ENCODE results near the gene RBBP7. TPM values are rescaled to one million over a fixed set of nuclear protein-coding genes. Genes with fewer than 3 reads are reported as not detected.
A peak's percentile ranks its signal among the peaks of the same experiment; 100 is the strongest.

RBBP7 gene
- total RNA-seq, 2 donors from 2014 or later = 66.3 to 73.2 TPM

DNA sequence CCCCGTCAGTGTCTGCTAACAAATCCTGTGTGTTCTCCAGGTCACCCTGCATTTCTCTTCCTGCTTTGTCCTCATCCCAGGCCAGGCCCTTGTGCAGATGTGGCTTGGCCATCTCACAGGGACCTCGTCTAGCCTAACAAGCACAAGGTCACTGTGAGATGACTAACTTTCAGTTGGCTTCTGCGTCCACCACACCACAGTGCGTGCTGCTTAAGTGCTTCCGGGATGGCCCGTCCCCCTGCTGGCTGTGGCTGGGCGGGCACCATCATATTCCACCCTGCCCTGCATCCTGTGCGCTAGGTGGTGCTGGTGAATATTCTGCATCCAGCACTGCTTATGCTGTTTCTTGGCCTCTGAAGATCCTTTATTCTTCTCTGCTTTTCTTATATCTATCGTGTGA, 33.8 kb downstream of the RBBP7 start:
- intact Hi-C loops (cut with DNase I, micrococcal nuclease) = no loop called here
- ATAC-seq = peak; percentile 89
- DNase-seq = peak in 1 of 2 donors; percentile 30

DNA sequence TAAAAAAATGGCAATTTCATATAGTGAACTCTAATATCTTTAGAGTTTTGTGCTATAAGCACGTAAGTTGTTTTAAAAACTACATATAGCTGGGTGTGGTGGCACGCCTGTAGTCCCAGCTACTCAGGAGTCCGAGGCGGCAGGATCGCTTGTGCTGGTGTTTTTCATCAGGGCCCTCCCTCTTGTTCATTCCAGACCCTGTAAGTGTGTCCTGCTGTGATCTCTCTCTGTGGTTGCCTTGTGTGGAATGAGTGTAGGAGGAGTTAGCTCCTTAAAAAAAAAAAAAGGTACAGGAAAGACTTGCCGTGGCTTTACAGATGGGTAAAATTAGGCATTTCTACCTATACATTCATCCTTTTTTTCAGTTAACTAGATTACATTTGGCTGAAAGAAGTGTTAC, 35.4 kb downstream of the RBBP7 start:
- DNase-seq (no peak), ATAC-seq (no peak)
- intact Hi-C loops (cut with DNase I, micrococcal nuclease) = no loop called here

DNA sequence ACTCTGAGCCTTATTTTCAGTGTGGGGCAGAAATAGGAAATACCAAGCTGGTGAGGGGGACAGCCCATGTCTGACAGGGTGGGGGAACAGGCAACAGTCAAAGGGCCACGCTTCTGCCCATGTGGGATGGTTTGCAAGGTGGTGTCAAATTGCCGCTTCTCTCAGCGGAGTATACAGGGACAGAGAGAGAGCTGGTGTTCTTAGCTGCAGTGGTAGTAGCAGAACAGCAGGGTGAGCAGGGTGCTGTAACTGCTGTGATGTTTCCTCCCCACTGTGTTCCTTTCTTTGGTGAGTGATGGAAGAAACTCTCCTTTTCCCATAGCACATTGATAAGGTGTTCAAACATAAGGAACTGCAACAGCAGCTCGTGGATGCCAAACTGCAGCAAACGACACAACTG, 37.9 kb downstream of the RBBP7 start:
- DNase-seq (no peak), ATAC-seq (no peak)
- intact Hi-C loops (cut with DNase I, micrococcal nuclease) = no loop called here

DNA sequence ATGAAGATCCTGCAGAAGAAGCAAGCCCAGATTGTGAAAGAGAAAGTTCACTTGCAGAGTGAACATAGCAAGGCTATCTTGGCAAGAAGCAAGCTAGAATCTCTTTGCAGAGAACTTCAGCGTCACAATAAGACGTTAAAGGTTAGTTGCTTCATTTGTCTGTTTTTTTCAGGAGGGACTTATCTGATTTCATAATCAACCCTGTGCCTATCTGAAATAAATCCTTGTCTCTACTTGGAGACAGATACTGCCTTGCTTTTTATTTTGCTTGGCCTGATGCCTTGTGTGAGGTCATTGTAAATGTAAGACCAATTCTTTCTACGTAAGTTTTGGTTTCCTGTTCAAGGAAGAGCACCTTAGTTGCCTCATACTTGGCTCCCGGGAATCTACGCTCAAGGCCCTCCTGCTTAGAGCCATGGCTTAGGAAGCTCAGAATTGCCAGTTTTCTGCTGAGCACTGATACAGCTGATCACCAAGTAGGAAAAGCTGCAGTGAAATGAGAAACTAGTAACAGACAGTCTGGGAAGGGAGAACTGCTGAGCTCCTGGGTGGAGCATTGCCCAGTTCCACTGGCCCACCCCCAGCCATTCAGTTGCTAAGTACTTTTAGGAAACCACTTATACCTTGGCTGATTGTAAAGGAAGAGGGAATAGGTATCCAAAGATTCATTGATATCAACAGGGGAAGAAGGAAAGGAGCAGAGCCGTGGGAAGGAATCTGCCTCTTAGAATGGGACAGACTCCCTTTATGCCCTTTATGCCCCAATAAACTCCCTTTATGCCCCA, 41.8 kb downstream of the RBBP7 start:
- ATAC-seq = peak; percentile 13
- intact Hi-C loops (cut with DNase I, micrococcal nuclease) = loop anchor here in 1 of 2 donors (10.0 kb wide), 1 partner anchor 216 kb away; no protein-coding TSS in a partner anchor
- no peak for DNase-seq

DNA sequence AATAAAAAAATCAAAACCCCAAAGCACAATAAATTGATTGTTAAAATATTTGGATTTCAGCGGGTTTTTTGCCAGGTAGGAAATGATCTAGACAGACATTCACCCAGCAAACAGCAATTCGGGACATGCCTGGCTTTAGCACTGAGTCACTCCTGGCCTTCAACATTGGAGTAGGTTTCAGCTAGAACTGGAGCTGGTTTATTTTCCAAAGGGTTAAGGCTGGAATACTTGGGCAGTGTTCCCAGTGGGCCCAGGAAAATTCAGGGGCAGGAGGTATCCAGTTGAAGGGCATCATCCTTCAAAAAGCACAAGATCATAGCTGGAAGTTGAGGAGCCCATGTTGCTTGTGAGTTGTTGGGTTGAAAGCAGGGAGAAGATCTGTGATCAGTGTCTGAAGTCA, 42.9 kb downstream of the RBBP7 start:
- DNase-seq (no peak), ATAC-seq (no peak)
- intact Hi-C loops (cut with DNase I, micrococcal nuclease) = loop anchor here in 1 of 2 donors (10.0 kb wide), 1 partner anchor 218 kb away; no protein-coding TSS in a partner anchor

DNA sequence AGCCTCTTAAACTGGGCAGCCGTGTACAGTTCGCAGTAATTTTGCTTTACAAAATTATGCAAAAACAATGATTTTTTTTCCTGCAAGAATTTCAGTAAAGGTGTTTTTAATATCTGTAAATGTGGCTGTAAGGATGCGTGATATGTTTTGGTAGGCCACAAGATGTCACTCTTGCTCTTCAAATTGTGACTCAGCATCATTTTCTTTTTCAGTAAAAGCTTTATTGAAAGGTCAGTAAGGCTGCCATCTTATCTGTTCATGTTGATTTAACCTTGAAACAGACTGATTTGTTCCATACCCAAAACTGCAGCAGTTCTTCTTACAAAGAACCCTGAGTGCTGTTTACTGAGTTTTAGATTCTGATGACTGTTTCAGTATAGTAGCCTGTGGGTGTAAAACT, 44.0 kb downstream of the RBBP7 start:
- ATAC-seq (peak; percentile 69), DNase-seq (no peak)
- intact Hi-C loops (cut with DNase I, micrococcal nuclease) = loop anchor here in 1 of 2 donors (10.0 kb wide), 1 partner anchor 219 kb away; no protein-coding TSS in a partner anchor

DNA sequence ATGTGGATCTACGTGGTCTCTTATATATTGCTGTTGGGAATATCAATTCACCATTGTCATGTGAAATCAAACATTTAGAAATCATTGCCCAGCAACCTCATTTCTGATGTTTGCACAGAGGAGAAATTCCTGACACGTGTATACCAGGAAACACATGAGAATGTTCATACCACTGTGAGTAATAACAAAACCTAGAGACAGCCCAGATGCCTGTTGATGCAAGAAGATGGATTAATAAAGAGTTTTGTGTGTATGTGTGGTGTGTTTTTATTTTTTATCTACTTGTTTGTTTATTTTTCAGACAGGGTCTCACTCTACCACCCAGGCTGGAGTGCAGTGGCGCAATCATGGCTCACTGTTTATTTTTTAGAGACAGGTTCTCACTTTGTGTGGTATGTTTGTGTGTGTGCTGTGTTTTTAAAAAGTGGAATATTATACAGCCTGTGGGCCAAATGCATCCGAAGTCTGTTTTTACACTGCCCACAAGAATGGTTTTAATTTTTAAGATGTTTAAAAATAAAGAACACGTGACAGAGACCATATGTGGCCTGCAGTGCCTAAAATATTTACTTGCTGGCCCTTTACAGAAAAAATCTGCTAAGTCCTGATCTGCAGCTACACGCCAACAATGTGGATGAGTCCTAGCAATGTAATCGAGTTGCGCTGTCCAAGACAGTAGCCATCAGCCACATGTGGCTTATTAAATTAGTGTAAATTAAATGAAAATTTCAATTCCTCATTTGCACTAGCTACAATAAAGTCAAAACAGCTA, 44.7 kb downstream of the RBBP7 start:
- no peak for ATAC-seq
- intact Hi-C loops (cut with DNase I, micrococcal nuclease) = loop anchor here in 1 of 2 donors (10.0 kb wide), 1 partner anchor 219 kb away; no protein-coding TSS in a partner anchor
- no peak for DNase-seq

DNA sequence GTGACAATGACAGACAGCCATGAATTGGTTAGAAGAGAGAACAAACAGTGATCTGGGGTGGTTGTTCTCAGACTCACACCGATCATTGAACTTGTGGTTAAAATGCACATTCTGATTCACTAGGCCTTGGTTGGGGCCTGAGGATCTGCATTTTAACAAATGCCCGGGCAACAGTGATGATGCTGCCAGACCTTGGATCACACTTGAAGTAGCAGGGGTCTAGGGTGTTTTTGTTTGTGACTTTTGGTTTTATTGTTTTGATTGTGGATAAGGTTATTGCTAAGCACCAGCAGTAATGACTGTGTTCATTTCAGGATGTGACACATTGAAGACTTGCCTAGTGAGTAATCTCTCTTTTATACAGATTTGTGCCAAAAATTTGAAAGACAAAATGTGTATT, 47.4 kb downstream of the RBBP7 start:
- intact Hi-C loops (cut with DNase I, micrococcal nuclease) = loop anchor here in 1 of 2 donors (10.0 kb wide), 1 partner anchor 222 kb away; no protein-coding TSS in a partner anchor
- DNase-seq = no peak
- ATAC-seq = no peak

DNA sequence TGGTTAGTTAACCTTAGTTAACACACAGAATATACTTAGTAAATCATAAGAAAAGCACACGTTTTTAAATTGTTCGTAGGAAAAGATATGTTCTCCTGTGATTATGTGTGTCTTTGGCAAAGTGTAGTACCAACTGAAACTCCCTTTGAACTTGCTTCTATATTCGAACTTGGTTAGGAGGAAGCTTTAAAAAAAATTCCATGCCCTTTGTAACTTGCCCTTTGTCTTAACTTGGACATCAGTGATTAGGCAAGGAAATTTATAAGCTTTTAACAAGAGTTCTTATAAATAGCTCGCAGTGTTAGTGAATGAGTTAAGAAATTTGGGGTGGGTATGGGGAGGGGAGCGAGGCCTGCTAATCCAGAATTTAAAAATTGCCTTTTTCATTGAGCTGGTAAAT, 50.5 kb downstream of the RBBP7 start:
- intact Hi-C loops (cut with DNase I, micrococcal nuclease) = loop anchor here in 1 of 2 donors (10.0 kb wide), 1 partner anchor 225 kb away; no protein-coding TSS in a partner anchor
- DNase-seq (no peak), ATAC-seq (peak; percentile 83)

DNA sequence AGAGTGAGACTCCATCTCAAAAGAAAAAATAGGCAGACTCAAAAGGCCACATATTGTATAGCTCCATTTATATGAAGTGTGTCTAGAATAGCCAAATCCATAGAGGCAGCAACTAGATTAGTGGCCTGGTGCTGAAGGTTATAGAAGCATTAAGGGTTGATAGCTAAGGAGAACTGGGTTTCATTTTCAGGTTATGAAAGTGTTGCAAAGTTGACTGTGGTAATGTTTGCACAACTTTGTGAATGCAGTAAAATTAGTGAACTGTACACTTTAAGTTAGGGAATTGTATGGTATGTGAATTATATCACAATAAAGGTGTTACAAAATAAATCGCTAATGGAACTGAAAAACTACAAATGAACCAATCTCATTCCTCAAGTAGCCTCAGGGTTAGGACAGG, 55.6 kb downstream of the RBBP7 start:
- DNase-seq (no peak), ATAC-seq (peak; percentile 60)
- intact Hi-C loops (cut with DNase I, micrococcal nuclease) = no loop called here

DNA sequence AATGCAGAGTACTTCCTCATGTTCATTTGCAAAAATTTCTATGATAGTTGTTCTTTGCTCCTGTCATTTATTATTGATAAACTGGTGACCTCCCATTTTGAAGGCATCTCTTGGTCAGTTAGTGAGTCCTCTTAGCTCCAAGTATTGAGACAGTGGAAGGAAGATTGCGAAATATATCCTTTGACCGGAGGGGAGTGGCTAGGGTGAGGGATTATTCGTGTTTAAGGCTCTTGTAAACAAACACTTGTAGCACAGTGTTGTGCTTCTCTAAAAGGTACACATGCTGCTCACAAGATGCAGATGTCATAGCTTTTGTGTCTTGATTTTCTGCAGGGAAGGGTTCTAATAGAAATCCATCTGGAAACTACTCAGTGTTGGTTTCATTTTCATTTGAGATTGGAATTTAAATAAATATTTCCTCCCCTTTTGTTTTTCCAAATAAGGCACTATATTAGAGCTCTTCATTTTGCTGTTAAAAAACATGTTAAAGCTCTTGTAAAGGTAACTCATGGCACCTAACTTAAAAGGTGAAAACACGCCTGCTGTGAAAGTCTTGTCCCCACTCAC, 62.1 kb downstream of the RBBP7 start:
- ATAC-seq (peak; percentile 93), DNase-seq (no peak)
- intact Hi-C loops (cut with DNase I, micrococcal nuclease) = no loop called here

DNA sequence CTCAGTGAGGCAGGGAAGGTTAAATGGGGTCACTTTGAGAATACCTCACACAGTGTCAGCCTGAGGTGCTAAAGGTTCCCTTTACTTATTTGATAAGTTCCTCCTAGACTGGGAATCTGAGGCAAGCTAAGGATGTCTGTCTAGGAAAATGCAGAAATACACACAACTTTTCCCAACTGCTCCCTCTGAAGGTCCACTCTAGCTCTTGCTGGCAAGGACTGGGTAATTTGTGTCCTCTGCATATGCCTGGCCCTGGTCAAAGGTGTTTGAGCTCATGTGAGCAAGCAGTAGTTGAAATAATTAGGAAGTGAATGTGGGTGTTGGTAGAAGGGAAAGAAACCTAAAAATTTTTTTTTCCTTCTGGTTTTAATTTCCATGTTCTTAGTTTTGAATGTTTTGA, 62.6 kb downstream of the RBBP7 start:
- ATAC-seq (peak; percentile 85), DNase-seq (no peak)
- intact Hi-C loops (cut with DNase I, micrococcal nuclease) = no loop called here

DNA sequence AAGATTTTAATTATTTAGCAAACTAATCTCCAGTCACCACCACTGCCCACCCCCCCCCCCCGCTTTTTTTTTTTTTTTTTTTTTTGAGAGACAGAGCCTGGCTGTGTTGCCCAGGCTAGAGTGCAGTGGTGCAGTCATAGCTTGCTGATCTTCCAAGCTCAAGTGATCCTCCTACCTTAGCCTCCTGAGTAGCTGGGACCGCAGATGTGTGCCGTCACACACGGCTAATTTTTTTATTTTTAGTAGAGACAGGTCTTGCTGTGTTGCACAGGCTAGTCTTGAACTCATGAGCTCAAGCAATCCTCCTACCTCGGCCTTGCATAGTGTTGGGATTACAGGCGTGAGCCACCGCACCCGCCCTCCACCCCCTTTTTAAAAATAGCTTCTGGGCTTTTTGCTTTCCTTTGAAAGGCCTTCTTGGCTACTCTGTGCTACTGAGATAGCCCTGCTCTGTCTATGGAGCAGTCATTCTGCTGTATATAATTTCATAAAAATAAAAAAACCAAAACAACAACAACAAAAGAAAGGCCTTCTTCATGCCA, 65.2 kb downstream of the RBBP7 start:
- intact Hi-C loops (cut with DNase I, micrococcal nuclease) = no loop called here
- DNase-seq (no peak), ATAC-seq (no peak)

DNA sequence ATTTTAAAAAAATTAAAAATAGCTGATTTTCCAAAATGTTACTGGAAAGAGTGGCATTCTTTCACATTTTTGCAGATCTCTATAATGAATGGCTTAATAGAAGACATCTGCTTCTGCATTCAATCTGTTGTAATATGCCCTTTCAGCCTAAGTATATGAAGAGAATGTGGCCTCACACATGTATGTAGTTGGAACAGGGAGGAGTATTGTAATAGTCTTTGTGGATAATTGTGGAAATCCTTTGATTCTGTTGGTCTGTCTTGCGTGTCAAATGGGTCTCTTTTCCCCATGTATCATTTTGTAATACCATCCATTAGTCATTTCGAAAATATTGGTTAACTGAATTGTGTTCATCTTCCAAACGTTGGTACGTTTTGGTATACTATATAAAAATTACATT, 72.3 kb downstream of the RBBP7 start:
- intact Hi-C loops (cut with DNase I, micrococcal nuclease) = no loop called here
- no peak for ATAC-seq

DNA sequence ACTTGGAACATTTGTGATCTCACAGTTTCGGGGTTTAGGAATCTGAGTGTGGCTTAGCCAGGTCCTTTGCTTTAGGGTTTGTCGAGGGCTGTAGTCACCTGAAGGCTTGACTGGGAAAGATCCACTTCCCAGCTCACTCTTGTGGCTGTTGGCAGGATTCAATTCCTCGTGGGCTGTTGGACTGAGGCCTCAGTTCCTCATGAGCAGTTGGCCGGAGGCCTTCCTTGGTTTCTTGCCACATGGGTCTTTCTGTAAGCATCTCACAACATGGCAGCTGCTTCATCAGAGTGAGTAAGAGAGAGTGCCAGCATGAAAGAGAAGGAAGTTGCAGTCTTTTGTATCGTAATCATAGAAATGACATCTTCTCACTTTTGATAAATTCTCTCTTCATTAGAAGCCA, 72.8 kb downstream of the RBBP7 start:
- DNase-seq (no peak), ATAC-seq (no peak)
- intact Hi-C loops (cut with DNase I, micrococcal nuclease) = no loop called here

More for the DNA sequence above, 72.3 kb downstream of the RBBP7 start:
- DNase-seq = no peak

DNA sequence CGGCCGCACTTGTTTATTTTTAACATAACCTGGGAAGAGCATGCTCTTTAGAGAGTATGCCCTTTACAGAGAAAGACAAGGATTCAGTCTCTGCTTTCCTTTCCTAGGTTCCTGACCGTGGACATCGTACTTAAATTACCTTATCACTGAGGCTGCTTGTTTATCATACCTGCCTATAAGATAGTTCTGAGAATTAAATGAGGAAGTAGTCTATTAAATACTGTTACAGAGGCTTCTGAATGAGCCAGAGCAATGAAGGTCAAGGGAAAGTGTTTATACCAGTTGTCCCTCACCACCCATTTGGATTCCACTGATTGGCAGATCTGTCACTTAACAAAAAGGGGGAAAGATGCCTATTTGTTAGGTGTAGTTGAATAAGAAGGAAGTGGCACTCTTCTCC, 73.9 kb downstream of the RBBP7 start:
- intact Hi-C loops (cut with DNase I, micrococcal nuclease) = no loop called here
- DNase-seq = no peak

More for the DNA sequence above, 73.9 kb downstream of the RBBP7 start:
- peak; percentile 40 for ATAC-seq

Measured in left colon (tissue), 2 donors.